HG02870 (cell line): ENCODE data around the gene PCDHB12.
"Not testable (repeated sequence)": the region's sequence is repeated elsewhere in the genome, so short reads cannot be mapped to it uniquely, and the experiment has no call there.

ENCODE experiments used
- ATAC-seq: cut with Tn5 transposase; IDR thresholded peaks from one replicate; pipeline ENCODE4 v1.9.1; 2021; ENCODE audit warnings: mild to moderate bottlenecking, moderate library complexity; ENCODE audit not compliant: unreplicated experiment

The PCDHB12 gene

DNA sequence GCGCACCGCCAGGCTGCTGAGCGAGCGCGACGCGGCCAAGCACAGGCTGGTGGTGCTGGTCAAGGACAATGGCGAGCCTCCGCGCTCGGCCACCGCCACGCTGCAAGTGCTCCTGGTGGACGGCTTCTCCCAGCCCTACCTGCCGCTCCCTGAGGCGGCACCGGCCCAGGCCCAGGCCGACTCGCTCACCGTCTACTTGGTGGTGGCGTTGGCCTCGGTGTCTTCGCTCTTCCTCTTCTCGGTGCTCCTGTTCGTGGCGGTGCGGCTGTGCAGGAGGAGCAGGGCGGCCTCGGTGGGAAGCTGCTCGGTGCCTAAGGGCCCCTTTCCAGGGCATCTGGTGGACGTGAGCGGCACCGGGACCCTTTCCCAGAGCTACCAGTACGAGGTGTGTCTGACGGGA, 6.9 kb upstream of the PCDHB12 start:
- not testable (repeated sequence) for ATAC-seq

DNA sequence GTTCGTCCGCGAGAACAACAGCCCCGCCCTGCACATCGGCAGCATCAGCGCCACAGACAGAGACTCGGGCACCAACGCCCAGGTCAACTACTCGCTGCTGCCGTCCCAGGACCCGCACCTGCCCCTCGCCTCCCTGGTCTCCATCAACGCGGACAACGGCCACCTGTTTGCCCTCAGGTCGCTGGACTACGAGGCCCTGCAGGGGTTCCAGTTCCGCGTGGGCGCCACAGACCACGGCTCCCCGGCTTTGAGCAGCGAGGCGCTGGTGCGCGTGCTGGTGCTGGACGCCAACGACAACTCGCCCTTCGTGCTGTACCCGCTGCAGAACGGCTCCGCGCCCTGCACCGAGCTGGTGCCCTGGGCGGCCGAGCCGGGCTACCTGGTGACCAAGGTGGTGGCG, 1.8 kb downstream of the PCDHB12 start:
- not testable (repeated sequence) for ATAC-seq

DNA sequence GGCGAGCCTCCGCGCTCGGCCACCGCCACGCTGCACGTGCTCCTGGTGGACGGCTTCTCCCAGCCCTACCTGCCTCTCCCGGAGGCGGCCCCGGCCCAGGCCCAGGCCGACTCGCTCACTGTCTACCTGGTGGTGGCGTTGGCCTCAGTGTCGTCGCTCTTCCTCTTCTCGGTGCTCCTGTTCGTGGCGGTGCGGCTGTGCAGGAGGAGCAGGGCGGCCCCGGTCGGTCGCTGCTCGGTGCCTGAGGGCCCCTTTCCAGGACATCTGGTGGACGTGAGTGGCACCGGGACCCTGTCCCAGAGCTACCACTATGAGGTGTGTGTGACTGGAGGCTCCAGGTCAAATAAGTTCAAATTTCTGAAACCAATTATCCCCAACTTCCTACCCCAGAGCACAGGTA, 2.3 kb downstream of the PCDHB12 start:
- ATAC-seq: not testable (repeated sequence)

DNA sequence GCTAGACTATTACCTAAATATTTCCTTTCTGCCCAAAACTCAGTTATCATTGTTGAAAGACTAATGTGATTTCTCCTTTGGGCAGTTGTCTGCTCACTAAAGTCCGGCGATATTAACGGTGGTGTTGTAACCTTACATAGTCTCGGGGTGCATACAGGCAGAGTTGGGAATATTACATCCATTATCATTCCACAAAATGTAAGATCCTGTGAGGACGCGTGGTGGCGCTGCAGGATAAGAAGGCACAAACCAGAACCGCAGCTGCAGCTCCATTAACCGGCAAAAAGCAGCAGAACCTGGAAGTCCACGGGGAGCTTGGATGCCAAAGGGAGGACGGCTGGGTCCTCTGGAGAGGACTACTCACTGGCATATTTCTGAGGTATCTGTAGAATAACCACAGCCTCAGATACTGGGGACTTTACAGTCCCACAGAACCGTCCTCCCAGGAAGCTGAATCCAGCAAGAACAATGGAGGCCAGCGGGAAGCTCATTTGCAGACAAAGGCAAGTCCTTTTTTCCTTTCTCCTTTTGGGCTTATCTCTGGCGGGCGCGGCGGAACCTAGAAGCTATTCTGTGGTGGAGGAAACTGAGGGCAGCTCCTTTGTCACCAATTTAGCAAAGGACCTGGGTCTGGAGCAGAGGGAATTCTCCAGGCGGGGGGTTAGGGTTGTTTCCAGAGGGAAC, 5.3 kb downstream of the PCDHB12 start, which contains the start of gene PCDHB13:
Gene PCDHB13 (plus strand): TSS at position 264 of the 684 bp plus-strand sequence. CDS start 205 bp downstream, at position 469.
- ATAC-seq: not testable (repeated sequence)

DNA sequence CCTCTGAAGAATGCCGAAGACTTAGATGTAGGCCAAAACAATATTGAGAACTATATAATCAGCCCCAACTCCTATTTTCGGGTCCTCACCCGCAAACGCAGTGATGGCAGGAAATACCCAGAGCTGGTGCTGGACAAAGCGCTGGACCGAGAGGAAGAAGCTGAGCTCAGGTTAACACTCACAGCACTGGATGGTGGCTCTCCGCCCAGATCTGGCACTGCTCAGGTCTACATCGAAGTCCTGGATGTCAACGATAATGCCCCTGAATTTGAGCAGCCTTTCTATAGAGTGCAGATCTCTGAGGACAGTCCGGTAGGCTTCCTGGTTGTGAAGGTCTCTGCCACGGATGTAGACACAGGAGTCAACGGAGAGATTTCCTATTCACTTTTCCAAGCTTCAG, 6.1 kb downstream of the PCDHB12 start:
- not testable (repeated sequence) for ATAC-seq

DNA sequence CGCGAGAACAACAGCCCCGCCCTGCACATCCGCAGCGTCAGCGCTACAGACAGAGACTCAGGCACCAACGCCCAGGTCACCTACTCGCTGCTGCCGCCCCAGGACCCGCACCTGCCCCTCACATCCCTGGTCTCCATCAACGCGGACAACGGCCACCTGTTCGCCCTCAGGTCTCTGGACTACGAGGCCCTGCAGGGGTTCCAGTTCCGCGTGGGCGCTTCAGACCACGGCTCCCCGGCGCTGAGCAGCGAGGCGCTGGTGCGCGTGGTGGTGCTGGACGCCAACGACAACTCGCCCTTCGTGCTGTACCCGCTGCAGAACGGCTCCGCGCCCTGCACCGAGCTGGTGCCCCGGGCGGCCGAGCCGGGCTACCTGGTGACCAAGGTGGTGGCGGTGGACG, 7.0 kb downstream of the PCDHB12 start:
- not testable (repeated sequence) for ATAC-seq

DNA sequence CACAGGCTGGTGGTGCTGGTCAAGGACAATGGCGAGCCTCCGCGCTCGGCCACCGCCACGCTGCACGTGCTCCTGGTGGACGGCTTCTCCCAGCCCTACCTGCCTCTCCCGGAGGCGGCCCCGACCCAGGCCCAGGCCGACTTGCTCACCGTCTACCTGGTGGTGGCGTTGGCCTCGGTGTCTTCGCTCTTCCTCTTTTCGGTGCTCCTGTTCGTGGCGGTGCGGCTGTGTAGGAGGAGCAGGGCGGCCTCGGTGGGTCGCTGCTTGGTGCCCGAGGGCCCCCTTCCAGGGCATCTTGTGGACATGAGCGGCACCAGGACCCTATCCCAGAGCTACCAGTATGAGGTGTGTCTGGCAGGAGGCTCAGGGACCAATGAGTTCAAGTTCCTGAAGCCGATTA, 7.5 kb downstream of the PCDHB12 start:
- ATAC-seq: not testable (repeated sequence)

DNA sequence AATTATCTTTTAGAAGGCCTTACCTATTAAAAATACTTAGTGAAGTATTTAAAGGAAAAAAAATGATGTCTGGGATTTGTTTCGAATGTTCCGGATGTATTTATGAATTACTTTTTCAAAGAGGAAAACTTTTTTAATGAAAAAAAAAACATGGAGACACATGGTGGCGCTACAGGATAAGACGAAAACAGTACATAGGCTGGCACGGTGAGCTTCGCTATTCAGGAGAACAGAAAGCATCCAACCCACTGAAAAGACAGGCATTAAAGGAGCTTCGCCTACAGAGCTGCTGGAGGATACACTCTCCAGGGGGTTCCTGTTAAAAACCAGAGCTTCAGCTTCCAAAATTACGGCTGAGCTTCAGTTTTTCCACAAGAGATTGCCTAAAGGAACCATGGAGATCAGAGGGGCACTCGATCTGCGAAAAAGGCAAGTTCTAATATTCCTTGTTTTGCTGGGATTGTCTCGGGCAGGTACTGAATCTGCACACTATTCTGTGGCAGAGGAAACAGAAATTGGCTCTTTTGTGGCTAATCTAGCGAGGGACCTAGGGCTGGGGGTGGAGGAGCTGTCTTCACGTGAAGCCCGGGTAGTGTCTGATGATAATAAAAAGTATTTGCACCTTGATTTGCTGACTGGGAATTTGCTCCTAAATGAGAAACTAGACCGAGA, 14.7 kb downstream of the PCDHB12 start, which contains the start of gene PCDHB14:
Gene PCDHB14 (plus strand): TSS at position 232 of the 672 bp plus-strand sequence. CDS start 163 bp downstream, at position 395.
- ATAC-seq: no peak

DNA sequence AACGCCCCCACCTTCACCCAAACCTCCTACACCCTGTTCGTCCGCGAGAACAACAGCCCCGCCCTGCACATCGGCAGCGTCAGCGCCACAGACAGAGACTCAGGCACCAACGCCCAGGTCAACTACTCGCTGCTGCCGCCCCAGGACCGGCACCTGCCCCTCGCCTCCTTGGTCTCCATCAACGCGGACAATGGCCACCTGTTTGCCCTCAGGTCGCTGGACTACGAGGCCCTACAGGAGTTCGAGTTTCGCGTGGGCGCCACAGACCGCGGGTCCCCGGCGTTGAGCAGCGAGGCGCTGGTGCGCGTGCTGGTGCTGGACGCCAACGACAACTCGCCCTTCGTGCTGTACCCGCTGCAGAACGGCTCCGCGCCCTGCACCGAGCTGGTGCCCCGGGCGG, 16.3 kb downstream of the PCDHB12 start:
- ATAC-seq: not testable (repeated sequence)

DNA sequence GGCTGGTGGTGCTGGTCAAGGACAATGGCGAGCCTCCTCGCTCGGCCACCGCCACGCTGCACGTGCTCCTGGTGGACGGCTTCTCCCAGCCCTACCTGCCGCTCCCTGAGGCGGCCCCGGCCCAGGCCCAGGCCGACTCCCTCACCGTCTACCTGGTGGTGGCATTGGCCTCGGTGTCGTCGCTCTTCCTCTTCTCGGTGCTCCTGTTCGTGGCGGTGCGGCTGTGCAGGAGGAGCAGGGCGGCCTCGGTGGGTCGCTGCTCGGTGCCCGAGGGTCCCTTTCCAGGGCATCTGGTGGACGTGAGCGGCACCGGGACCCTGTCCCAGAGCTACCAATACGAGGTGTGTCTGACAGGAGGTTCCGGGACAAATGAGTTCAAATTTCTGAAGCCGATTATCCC, 16.9 kb downstream of the PCDHB12 start:
- not testable (repeated sequence) for ATAC-seq

DNA sequence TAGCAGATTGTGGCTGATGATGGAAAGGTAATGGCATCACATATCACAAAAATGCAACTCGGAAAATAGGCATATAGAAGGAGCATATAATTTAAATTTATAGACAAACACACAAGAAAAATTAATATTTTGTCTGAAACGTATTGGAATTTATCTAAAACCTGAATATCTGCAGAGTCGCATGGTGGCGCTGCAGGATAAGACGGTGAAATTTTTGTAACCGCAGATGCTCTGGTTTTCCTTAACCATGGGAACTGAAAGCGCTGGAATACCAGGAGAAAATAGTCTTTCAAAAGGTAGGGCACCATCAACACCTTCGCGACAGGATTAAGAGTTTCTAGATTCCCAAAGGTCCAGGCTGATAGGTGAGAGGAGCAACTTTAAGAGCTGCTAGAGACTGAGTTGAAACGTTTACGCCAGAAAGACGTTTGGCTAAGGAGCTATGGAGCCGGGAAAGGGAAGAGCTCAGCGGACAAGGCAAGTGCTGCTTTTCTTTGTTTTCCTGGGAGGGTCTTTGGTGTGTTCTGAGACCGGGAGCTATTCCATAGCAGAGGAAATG, 25.7 kb downstream of the PCDHB12 start:
- no peak for ATAC-seq

DNA sequence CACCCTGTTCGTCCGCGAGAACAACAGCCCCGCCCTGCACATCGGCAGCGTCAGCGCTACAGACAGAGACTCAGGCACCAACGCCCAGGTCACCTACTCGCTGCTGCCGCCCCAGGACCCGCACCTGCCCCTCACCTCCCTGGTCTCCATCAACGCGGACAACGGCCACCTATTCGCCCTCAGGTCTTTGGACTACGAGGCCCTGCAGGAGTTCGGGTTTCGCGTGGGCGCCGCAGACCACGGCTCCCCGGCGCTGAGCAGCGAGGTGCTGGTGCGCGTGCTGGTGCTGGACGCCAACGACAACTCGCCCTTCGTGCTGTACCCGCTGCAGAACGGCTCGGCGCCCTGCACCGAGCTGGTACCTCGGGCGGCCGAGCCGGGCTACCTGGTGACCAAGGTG, 27.4 kb downstream of the PCDHB12 start:
- ATAC-seq: not testable (repeated sequence)

DNA sequence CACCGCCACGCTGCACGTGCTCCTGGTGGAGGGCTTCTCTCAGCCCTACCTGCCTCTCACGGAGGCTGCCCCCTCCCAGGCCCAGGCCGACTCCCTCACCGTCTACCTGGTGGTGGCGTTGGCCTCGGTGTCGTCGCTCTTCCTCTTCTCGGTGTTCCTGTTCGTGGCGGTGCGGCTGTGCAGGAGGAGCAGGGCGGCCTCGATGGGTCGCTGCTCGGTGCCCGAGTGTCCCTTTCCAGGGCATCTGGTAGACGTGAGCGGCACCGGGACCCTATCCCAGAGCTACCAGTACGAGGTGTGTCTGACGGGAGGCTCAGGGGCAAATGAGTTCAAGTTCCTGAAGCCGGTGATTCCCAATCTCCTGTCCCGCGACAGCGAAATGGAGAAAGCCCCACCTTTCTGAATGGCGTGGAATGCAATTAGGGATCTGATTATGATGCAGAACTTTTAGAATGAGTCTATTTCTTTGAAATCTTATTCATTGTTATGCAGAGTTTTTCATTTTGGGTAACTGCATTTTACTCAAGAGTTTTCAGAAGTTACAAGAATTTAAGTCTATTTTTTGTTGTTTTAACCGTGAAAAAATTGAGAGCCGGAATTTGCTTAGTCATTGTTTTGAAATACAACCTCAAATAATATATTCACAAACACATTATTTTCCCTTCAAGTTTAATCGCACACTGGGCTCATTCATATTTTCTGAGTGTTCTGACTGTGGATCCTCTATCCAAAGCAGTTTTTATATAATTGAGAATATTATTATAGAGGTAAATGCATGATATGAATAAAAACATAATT, 28.2 kb downstream of the PCDHB12 start:
- ATAC-seq: no peak

DNA sequence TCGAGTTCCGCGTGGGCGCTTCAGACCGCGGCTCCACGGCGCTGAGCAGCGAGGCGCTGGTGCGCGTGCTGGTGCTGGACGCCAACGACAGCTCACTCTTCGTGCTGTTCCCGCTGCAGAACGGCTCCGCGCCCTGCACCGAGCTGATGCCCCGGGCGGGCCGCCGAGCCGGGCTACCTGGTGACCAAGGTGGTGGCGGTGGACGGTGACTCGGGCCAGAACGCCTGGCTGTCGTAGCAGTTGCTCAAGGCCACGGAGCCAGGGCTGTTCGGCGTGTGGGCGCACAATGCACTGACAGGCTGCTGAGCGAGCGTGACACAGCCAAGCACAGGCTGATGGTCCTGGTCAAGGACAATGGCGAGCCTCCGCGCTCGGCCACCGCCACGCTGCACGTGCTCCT, 33.0 kb downstream of the PCDHB12 start:
- ATAC-seq: no peak

DNA sequence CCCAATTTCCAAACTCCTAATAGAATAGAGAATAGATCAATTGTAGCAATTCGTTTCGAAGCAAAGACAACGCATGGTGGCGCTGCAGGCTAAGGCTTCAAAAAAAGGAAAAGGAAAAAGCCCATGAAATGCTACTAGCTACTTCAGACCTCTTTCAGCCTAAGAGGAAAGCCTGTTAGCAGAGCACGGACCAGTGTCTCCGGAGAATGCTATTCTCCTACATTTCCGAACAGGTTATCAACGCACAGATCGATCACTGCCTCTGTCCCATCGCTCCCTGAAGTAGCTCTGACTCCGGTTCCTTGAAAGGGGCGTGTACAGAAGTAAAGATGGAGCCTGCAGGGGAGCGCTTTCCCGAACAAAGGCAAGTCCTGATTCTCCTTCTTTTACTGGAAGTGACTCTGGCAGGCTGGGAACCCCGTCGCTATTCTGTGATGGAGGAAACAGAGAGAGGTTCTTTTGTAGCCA, 36.8 kb downstream of the PCDHB12 start, which contains the start of gene PCDHB15:
Gene PCDHB15 (plus strand): TSS at position 146 of the 468 bp plus-strand sequence. CDS start 184 bp downstream, at position 330.
- no peak for ATAC-seq

DNA sequence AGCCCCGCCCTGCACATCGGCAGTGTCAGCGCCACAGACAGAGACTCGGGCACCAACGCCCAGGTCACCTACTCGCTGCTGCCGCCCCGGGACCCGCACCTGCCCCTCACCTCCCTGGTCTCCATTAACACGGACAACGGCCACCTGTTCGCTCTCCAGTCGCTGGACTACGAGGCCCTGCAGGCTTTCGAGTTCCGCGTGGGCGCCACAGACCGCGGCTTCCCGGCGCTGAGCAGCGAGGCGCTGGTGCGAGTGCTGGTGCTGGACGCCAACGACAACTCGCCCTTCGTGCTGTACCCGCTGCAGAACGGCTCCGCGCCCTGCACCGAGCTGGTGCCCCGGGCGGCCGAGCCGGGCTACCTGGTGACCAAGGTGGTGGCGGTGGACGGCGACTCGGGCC, 38.5 kb downstream of the PCDHB12 start:
- ATAC-seq: not testable (repeated sequence)

DNA sequence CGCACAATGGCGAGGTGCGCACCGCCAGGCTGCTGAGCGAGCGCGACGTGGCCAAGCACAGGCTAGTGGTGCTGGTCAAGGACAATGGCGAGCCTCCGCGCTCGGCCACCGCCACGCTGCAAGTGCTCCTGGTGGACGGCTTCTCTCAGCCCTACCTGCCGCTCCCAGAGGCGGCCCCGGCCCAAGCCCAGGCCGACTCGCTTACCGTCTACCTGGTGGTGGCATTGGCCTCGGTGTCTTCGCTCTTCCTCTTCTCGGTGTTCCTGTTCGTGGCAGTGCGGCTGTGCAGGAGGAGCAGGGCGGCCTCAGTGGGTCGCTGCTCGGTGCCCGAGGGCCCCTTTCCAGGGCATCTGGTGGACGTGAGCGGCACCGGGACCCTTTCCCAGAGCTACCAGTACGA, 38.9 kb downstream of the PCDHB12 start:
- not testable (repeated sequence) for ATAC-seq

DNA sequence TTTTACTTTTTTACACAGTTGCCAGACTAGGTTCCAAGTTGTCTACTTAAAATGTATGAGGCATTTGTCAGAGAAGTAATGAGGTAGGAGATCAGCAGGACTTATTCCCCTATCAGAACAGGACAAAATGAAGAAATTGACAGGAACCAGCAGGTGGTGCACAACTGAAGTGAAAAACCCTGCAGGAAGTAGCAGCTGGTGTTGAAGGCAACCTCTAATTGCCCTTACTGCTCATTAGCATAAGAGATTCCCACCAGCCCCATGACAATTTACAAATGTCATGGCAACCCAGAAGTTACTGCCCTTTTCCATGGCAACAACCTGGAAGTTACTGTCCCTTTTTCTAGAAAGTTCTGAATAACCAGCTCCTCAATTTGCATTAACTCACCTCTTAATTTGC, 42.1 kb downstream of the PCDHB12 start:
- ATAC-seq: no peak

DNA sequence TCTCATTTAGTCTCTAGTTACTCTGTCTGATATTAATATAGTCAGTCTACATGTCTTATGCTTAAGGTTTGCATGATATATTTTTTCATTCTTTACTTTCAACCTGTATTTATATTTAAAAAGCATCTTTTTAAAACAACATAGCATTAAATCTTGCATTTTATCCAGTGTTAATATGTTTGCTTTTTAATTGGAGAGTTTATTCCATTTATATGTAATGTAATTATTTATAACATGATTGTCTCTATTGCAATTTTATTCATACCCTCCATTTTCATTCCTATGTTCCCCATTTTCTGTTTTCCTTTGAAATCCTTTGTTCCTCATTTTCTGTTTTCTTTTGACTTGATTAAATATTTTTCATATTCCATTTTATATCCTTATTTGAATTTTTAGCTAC, 49.9 kb downstream of the PCDHB12 start:
- no peak for ATAC-seq

DNA sequence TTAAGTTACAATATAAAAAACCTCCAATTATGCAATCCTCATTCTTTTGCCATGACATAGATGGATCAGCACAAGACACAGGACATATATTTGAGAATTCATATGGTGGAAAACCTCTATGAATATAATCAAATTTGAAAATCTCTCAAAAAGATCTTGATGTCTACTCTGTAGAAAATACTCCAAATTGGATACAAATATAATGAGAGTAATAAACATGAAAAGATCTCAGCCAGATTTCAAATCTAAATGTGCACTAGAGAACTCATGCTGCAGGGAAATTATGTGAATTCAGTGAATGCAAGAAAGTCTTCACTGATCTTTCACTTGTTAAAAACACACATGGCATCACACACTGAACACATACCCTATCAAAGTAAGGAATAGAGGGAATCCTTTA, 50.4 kb downstream of the PCDHB12 start:
- no peak for ATAC-seq
